ENCODE data around the gene TVP23A.
"Not testable (repeated sequence)": the region's sequence is repeated elsewhere in the genome, so short reads cannot be mapped to it uniquely, and the experiment has no call there.

Gene TVP23A

DNA sequence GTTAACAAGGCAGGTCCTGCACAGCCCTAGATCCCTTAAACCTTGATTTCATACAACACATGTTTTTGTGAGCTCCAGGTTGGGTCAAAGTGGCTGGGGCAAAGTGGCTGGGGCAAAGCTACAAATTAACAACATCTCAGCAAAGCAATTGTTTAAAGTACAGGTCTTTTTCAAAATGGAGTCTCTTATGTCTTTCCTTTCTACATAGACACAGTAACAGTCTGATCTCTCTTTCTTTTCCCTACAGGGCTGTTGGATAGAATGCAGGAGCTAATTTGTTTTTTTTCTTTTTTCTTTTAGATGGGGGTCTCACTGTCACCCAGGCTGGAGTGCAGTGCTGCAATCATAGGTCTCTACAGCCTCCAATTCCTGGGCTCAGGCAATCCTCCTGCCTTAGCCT, 11.6 kb upstream of the TVP23A start:
- not testable (repeated sequence) for H3K9me3 Mint-ChIP-seq; H3K4me3 Mint-ChIP-seq; H3K27ac Mint-ChIP-seq; DNase-seq (ENCODE audit: low spot score); H3K36me3 Mint-ChIP-seq (ENCODE audit: low read depth); H3K4me1 Mint-ChIP-seq (ENCODE audit: low read depth)
- H3K27me3 Mint-ChIP-seq (ENCODE audit: low read depth): peaks cover 16% of the 10 kb centered on the region

DNA sequence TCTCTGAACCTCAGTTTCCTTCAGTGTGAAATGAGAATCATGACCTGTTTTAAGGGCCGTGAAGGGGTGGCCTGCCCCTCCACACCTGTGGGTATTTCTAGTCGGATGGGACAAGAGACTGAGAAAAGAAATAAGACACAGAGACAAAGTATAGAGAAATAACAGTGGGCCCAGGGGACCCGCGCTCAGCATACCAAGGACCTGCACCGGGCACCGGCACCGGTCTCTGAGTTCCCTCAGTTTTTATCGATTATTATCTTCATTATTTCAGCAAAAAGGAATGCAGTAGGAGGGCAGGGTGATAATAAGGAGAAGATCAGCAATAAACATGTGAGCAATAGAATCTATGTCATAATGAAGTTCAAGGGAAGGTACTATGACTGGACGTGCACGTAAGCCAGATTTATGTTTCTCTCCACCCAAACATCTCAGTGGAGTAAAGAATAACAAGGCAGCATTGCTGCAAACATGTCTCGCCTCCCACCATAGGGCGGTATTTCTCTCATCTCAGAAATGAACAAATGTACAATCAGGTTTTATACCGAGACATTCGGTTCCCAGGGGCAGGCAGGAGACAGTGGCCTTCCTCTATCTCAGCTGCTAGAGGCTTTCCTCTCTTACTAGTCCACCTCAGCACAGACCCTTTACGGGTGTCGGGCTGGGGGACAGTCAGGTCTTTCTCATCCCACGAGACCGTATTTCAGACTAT, 10.9 kb upstream of the TVP23A start:
- H3K27me3 Mint-ChIP-seq (ENCODE audit: low read depth): peaks cover 16% of the 10 kb centered on the region
- H3K4me1 Mint-ChIP-seq (ENCODE audit: low read depth); H3K4me3 Mint-ChIP-seq; DNase-seq (ENCODE audit: low spot score); H3K27ac Mint-ChIP-seq; H3K36me3 Mint-ChIP-seq (ENCODE audit: low read depth); H3K9me3 Mint-ChIP-seq: not testable (repeated sequence)

DNA sequence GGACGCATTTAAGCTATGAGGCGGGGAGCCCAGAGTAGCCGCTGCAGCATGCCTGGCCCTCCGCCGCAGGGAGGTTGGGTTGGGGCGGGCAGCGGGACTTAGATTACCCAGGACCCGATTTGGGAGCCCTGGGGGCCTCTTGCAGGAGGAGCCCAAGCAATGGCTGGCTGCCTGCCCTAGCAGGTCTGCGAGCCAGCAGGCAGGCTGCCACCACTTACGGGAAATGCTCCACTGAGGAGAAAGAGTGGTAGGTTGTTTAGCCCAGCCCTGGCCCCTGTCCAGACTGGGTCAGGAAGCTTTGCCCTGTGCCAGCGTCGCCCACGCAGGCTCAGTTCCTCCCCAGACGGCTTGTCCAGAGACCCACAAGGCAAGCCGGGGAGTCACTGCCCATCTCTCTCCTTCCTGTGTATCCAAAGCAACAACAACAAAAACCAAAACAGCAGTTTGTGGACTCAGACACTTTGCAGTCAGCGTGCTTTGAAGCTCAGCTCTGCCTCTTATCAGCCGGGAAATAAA, 10.3 kb upstream of the TVP23A start:
- Mint-ChIP-seq H3K27ac (no peak overlapping the region), H3K36me3 (ENCODE audit: low read depth) (no peaks in the 10 kb centered on the region), H3K27me3 (ENCODE audit: low read depth) (peaks cover 12% of the 10 kb centered on the region), H3K4me1 (ENCODE audit: low read depth) (no peaks in the 10 kb centered on the region), H3K4me3 (no peak overlapping the region), H3K9me3 (no peaks in the 10 kb centered on the region)
- DNase-seq (ENCODE audit: low spot score): no peak

DNA sequence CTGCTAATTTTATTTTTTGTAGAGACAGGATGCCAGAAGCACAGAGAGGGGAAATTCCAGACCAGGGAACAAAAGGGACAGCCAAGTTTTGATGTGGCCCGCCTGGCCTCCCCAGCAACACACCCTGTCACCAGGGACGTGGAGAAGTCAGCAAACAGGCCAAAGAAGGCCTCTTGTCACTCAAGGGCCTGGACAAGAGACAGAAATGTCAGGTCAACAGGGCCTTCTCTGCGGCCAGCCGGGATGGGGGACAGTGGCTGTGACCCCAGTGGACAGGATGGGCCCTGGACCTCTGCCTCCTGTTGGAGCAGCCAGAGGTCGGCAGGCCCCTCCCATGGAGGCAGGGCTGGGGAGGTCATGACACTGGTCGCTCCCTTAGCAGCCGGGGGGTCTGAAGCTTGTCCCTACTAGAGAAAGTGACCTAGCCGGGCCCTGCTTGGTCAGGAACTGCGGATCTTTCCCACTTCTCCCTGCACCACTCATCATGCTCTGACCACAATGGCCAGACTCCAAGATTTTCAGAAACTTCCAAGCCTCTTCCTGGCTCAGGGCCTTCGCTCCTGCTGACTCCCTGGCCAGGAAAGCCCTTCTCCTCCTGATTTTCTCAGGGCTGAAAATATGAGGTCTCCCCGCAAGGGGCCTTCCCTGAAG, 9.2 kb upstream of the TVP23A start:
- H3K4me1 Mint-ChIP-seq (ENCODE audit: low read depth): no peaks in the 10 kb centered on the region
- H3K4me3 Mint-ChIP-seq: no peak overlapping the region
- no peaks in the 10 kb centered on the region for H3K36me3 Mint-ChIP-seq (ENCODE audit: low read depth)
- H3K27ac Mint-ChIP-seq: no peak overlapping the region
- peaks cover 12% of the 10 kb centered on the region for H3K27me3 Mint-ChIP-seq (ENCODE audit: low read depth)
- no peaks in the 10 kb centered on the region for H3K9me3 Mint-ChIP-seq
- no peak for DNase-seq (ENCODE audit: low spot score)

DNA sequence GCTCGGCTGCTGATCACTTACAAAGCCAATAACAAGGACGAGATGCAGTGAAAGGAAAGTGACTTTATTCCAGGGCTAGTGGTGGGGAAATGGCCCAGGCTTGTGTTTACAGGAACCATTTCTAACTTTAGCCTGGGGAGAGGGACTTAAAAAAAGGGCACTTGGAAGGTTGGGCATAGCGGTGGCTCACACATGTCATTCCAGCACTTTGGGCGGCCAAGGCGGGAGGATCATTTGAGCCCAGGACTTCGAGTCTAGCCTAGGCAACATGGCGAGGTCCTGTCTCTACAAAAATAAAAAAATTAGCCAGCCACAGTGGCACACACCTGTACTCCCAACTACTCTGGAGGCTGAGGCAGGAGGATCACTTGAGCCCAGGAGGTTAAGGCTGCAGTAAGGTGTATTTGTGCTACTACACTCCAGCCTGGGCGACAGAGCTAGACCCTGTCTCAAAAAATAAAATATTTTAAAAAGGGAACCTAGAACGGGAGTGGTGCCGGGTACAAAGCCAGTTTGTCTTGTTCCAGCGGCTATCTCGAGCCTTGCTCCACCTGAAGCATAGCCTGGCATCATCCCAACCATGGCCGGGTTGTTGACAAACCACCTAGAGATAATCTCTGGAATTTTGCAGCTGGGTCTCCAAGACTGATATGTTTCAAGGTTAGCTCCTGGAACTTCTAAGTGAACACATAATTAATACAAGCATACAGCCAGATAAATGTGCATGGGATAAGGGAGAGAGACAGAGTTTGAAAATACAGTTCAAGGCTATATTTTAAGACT, 5.7 kb upstream of the TVP23A start:
- no peak for DNase-seq (ENCODE audit: low spot score)
- Mint-ChIP-seq H3K4me1 (ENCODE audit: low read depth) (no peaks in the 10 kb centered on the region), H3K27ac (no peak overlapping the region), H3K9me3 (no peaks in the 10 kb centered on the region), H3K27me3 (ENCODE audit: low read depth) (peaks cover 3% of the 10 kb centered on the region), H3K4me3 (no peak overlapping the region), H3K36me3 (ENCODE audit: low read depth) (no peaks in the 10 kb centered on the region)

DNA sequence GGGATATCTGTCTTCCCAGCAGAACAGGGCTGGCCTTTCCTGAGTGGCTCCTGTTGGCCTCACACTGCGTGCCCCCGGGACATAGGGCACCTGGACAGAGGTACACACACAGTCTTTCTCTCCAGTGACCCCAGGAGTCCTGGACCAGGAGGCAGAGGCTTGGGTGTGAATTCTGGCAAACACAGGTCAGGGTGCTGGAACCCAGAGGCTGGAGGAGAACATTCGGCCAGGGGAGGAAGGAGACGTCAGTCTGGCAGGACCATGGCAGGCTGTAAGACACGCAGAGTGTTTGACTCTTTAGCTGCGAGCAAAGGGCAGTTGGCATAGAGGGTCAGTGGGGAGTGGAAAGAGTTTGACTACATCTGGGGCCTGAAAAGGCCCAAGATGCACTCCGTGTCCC, 4.1 kb upstream of the TVP23A start:
- Mint-ChIP-seq H3K4me1 (ENCODE audit: low read depth) (no peaks in the 10 kb centered on the region), H3K9me3 (no peaks in the 10 kb centered on the region), H3K27ac (no peak overlapping the region)

DNA sequence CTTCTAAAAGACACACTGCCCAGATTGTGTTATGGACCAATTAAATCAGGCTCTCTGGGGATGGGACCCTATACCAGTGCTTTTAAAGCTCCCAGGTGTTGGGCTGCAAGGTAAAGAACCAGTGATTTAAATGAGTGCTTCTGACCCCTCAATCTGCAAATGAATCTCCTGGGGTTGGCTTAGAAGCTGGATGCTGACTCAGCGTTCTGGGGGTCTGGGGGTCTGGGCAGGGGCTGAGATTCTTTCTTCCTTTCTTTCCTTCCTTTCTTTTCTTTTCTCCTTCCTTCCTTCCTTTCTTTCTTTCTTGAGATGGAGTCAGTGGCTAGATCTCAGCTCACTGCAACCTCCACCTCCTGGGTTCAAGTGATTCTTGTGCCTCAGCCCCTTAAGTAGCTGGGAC, 2.0 kb upstream of the TVP23A start:
- no peak overlapping the region for H3K4me3 Mint-ChIP-seq
- no peaks in the 10 kb centered on the region for H3K4me1 Mint-ChIP-seq (ENCODE audit: low read depth)
- no peak overlapping the region for H3K27ac Mint-ChIP-seq
- no peaks in the 10 kb centered on the region for H3K9me3 Mint-ChIP-seq
- H3K27me3 Mint-ChIP-seq (ENCODE audit: low read depth): peaks cover 8% of the 10 kb centered on the region
- no peaks in the 10 kb centered on the region for H3K36me3 Mint-ChIP-seq (ENCODE audit: low read depth)
- no peak for DNase-seq (ENCODE audit: low spot score)

More for the DNA sequence above, 4.1 kb upstream of the TVP23A start:
- Mint-ChIP-seq H3K4me3 (no peak overlapping the region), H3K36me3 (ENCODE audit: low read depth) (no peaks in the 10 kb centered on the region), H3K27me3 (ENCODE audit: low read depth) (peaks cover 2% of the 10 kb centered on the region)
- no peak for DNase-seq (ENCODE audit: low spot score)

DNA sequence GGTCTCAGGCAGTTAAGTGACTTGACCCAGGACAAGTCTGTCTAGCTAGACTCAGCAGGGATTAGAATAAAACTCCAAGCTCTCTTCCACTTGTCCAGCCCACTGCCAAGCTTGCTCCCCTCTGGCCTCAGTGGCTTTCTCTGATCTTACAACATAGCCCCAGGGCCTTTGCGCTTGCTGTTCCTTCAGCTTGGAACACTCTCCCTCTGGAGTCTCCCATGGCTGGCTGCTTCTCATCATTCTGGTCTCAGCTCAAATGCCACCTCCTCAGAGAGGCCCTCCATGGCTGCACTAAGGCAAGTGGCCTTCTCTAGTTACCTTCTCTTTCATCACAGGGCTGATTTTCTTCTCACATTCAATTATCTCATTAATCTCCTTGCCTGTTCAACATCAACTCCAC, 1.1 kb downstream of the TVP23A start:
- Mint-ChIP-seq H3K4me1 (ENCODE audit: low read depth) (peaks cover 7% of the 10 kb centered on the region), H3K4me3 (no peak overlapping the region), H3K27me3 (ENCODE audit: low read depth) (peaks cover 8% of the 10 kb centered on the region), H3K27ac (no peak overlapping the region), H3K36me3 (ENCODE audit: low read depth) (no peaks in the 10 kb centered on the region), H3K9me3 (no peaks in the 10 kb centered on the region)
- DNase-seq (ENCODE audit: low spot score): no peak

DNA sequence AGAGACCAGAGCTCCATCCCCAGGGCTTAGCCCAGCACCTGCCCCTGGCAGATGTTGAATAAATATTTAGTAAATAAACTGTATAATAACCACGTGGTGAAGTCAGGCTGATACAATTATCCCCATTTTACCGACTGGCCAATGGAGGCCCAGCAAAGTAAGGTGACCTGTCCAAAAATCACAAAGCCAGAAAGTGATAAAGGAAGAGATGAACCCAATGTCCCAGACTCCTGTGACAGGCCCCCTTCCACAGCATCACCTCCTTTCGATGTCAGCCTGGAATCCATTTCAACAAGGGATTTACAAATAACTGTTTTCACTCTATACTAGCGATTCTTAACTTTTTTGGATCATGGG, 5.5 kb downstream of the TVP23A start:
- Mint-ChIP-seq H3K4me1 (ENCODE audit: low read depth) (peaks cover 14% of the 10 kb centered on the region), H3K27ac (no peak overlapping the region), H3K27me3 (ENCODE audit: low read depth) (peaks cover 11% of the 10 kb centered on the region), H3K9me3 (no peaks in the 10 kb centered on the region), H3K4me3 (no peak overlapping the region), H3K36me3 (ENCODE audit: low read depth) (no peaks in the 10 kb centered on the region)
- DNase-seq (ENCODE audit: low spot score): no peak

DNA sequence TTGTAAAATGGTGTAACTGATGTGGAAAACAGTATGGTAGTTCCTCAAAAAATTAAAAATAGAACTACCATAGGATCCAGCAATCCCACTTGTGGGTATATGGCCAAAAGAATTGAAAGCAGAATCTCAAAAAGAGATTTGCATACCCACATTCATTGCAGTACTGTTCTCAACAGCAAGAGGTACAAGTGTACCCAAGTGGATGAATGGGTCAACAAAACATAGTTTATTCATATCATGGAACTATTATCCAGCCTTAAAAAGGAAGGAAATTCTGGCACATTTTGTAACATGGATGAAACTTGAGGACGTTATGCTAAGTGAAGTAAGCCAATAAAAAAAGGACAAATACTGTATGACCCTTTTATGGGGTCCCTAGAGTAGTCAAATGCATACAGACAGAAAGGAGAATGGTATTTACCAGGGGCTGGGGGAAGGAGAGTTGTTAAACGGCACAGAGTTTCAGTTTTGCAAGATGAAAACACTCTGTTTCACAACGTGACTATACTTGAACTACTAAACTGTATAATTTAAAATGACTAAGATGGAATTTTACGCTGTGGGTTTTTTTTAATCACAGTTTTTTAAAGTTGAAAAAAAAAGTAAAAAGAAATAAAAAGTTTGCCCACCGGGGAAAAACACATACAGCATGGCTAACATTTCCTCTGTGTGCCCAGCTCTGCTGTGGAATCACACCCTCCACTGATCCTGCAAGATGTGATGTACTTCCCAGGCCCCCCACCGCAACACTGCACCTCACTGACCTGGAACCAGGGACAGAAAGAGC, 6.1 kb downstream of the TVP23A start:
- Mint-ChIP-seq H3K9me3 (no peaks in the 10 kb centered on the region), H3K4me3 (no peak overlapping the region), H3K27me3 (ENCODE audit: low read depth) (peaks cover 12% of the 10 kb centered on the region), H3K36me3 (ENCODE audit: low read depth) (no peaks in the 10 kb centered on the region), H3K4me1 (ENCODE audit: low read depth) (peaks cover 16% of the 10 kb centered on the region), H3K27ac (peak overlapping the region; percentile 23)
- no peak for DNase-seq (ENCODE audit: low spot score)

DNA sequence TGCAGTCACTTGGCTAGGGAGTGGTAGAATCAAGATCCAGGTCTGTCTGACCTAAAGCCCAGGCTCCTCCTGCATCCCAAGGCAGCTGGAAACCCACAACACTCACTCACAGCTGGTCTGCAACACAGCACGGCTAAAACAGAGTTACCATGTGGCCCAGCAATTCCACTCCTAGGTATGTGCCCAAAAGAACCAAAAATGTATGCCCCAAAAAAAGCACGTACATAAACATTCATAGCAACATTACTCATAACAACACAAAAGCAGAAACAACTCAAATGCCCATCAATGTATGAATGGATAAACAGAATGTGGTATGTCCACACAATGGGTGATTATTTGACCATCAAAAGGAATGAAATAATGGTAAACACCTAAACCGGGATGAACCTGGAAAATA, 8.9 kb downstream of the TVP23A start:
- H3K27me3 Mint-ChIP-seq (ENCODE audit: low read depth): peaks cover 24% of the 10 kb centered on the region
- H3K36me3 Mint-ChIP-seq (ENCODE audit: low read depth): no peaks in the 10 kb centered on the region
- no peaks in the 10 kb centered on the region for H3K9me3 Mint-ChIP-seq
- DNase-seq (ENCODE audit: low spot score): no peak
- H3K27ac Mint-ChIP-seq: no peak overlapping the region
- peaks cover 16% of the 10 kb centered on the region for H3K4me1 Mint-ChIP-seq (ENCODE audit: low read depth)
- H3K4me3 Mint-ChIP-seq: no peak overlapping the region

DNA sequence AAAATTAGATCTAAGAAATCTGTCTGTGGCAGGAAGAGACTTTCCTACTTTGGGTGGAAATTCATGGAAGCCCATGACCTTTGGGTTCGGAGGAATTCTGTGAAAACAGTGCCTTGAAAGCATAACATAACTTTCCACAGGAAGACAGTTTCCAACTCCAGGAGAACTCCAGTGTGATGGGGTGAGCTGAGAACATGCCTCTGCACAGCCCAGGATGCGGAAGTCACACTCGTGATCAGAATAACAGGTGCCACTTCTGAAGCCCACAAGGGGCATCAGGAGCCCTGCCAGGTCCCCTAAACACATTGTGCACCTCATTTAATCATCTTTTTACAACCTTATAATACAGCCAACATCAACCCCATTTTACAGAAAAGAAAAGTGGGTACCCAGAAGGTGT, 9.7 kb downstream of the TVP23A start:
- H3K4me3 Mint-ChIP-seq: no peak overlapping the region
- DNase-seq (ENCODE audit: low spot score): no peak
- H3K27ac Mint-ChIP-seq: no peak overlapping the region
- peaks cover 25% of the 10 kb centered on the region for H3K27me3 Mint-ChIP-seq (ENCODE audit: low read depth)
- no peaks in the 10 kb centered on the region for H3K9me3 Mint-ChIP-seq
- H3K4me1 Mint-ChIP-seq (ENCODE audit: low read depth): peaks cover 16% of the 10 kb centered on the region
- no peaks in the 10 kb centered on the region for H3K36me3 Mint-ChIP-seq (ENCODE audit: low read depth)

DNA sequence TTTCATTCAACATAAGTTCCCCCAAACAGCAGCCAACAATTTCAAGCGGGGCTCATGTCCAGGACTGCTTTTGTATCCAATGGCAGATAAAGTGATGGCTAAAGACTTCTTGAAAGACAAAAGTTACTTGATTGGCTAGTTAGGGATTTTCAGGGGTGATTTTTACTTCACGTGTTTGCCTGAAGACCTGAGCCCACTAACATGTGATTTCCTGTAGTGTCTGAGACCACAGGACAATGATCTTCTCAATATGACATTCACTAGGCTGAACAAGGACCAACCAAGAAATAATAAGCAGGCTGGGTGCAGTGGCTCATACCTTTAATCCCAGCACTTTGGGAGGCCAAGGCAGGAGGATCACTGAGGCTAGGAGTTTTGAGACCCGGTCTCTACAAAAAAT, 10.4 kb downstream of the TVP23A start:
- H3K36me3 Mint-ChIP-seq (ENCODE audit: low read depth): no peaks in the 10 kb centered on the region
- no peak overlapping the region for H3K27ac Mint-ChIP-seq
- peaks cover 15% of the 10 kb centered on the region for H3K4me1 Mint-ChIP-seq (ENCODE audit: low read depth)
- no peaks in the 10 kb centered on the region for H3K9me3 Mint-ChIP-seq
- no peak for DNase-seq (ENCODE audit: low spot score)
- peaks cover 25% of the 10 kb centered on the region for H3K27me3 Mint-ChIP-seq (ENCODE audit: low read depth)
- no peak overlapping the region for H3K4me3 Mint-ChIP-seq

DNA sequence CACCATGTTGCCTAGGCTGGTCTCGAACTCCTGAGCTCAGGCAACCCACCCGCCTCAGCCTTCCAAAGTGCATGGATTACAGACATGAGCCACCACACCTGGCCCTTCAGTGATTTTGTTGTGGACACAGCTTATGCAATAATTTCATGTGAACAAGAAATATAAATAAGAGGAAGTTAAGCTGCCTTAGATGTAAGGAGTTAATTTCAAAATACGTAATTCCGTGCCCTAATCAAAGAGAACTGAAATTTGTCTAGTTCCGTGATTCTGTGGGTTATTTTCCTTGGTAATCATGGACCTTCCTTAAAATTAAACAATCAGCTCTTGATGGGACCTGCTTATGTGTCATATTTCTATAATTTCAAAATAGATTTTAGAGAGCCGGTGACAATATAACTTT, 11.9 kb downstream of the TVP23A start:
- Mint-ChIP-seq H3K27me3 (ENCODE audit: low read depth) (peaks cover 25% of the 10 kb centered on the region), H3K4me1 (ENCODE audit: low read depth) (peaks cover 5% of the 10 kb centered on the region), H3K27ac (no peak overlapping the region), H3K9me3 (no peaks in the 10 kb centered on the region), H3K4me3 (no peak overlapping the region), H3K36me3 (ENCODE audit: low read depth) (no peaks in the 10 kb centered on the region)
- DNase-seq (ENCODE audit: low spot score): no peak
